Measurements from ENCODE around the gene IDUA.

IDUA gene

DNA sequence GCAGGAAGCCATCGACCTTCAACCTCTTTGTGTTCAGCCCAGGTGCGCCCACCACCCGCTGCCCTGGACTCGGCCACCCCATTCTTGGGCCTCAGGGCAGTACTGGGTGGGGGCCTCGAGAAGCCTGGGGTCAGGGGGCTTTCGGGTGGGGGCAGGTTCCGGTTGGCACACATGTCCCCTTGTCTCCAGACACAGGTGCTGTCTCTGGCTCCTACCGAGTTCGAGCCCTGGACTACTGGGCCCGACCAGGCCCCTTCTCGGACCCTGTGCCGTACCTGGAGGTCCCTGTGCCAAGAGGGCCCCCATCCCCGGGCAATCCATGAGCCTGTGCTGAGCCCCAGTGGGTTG lies 17.2 kb downstream of the IDUA start:
- TF ChIP-seq EGR1 (IDR thresholded peaks at IDR 0.05), result no peak
- no peak for TF ChIP-seq YY1 (IDR thresholded peaks at IDR 0.05; ENCODE audit: low read depth)
- TF ChIP-seq FOXM1 (IDR thresholded peaks at IDR 0.05; ENCODE audit: borderline replicate concordance, low read depth), result no peak
- TF ChIP-seq ZBTB7A (IDR thresholded peaks at IDR 0.05; ENCODE audit: low read depth), result no peak
- TF ChIP-seq EP300 (IDR thresholded peaks at IDR 0.05; ENCODE audit: borderline replicate concordance), result no peak
- no peak for TF ChIP-seq NFIC (IDR thresholded peaks at IDR 0.05)
- TF ChIP-seq, protein P1, sequence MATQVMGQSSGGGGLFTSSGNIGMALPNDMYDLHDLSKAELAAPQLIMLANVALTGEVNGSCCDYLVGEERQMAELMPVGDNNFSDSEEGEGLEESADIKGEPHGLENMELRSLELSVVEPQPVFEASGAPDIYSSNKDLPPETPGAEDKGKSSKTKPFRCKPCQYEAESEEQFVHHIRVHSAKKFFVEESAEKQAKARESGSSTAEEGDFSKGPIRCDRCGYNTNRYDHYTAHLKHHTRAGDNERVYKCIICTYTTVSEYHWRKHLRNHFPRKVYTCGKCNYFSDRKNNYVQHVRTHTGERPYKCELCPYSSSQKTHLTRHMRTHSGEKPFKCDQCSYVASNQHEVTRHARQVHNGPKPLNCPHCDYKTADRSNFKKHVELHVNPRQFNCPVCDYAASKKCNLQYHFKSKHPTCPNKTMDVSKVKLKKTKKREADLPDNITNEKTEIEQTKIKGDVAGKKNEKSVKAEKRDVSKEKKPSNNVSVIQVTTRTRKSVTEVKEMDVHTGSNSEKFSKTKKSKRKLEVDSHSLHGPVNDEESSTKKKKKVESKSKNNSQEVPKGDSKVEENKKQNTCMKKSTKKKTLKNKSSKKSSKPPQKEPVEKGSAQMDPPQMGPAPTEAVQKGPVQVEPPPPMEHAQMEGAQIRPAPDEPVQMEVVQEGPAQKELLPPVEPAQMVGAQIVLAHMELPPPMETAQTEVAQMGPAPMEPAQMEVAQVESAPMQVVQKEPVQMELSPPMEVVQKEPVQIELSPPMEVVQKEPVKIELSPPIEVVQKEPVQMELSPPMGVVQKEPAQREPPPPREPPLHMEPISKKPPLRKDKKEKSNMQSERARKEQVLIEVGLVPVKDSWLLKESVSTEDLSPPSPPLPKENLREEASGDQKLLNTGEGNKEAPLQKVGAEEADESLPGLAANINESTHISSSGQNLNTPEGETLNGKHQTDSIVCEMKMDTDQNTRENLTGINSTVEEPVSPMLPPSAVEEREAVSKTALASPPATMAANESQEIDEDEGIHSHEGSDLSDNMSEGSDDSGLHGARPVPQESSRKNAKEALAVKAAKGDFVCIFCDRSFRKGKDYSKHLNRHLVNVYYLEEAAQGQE (IDR thresholded peaks at IDR 0.05; ENCODE audit: low read depth), result no peak
- TF ChIP-seq, protein P2, sequence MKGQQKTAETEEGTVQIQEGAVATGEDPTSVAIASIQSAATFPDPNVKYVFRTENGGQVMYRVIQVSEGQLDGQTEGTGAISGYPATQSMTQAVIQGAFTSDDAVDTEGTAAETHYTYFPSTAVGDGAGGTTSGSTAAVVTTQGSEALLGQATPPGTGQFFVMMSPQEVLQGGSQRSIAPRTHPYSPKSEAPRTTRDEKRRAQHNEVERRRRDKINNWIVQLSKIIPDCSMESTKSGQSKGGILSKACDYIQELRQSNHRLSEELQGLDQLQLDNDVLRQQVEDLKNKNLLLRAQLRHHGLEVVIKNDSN (IDR thresholded peaks at IDR 0.05), result no peak
- no peak for TF ChIP-seq CREB1 (IDR thresholded peaks at IDR 0.05; ENCODE audit: low read depth)
- TF ChIP-seq TAF1 (IDR thresholded peaks at IDR 0.05; ENCODE audit: low read depth), result no peak
- no peak for TF ChIP-seq TCF12 (IDR thresholded peaks at IDR 0.05; ENCODE audit: low read depth)
- TF ChIP-seq, protein P3, sequence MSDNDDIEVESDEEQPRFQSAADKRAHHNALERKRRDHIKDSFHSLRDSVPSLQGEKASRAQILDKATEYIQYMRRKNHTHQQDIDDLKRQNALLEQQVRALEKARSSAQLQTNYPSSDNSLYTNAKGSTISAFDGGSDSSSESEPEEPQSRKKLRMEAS (IDR thresholded peaks at IDR 0.05), result no peak
- TF ChIP-seq CEBPB (IDR thresholded peaks at IDR 0.05), result no peak
- TF ChIP-seq TEAD4 (IDR thresholded peaks at IDR 0.05), result no peak

DNA sequence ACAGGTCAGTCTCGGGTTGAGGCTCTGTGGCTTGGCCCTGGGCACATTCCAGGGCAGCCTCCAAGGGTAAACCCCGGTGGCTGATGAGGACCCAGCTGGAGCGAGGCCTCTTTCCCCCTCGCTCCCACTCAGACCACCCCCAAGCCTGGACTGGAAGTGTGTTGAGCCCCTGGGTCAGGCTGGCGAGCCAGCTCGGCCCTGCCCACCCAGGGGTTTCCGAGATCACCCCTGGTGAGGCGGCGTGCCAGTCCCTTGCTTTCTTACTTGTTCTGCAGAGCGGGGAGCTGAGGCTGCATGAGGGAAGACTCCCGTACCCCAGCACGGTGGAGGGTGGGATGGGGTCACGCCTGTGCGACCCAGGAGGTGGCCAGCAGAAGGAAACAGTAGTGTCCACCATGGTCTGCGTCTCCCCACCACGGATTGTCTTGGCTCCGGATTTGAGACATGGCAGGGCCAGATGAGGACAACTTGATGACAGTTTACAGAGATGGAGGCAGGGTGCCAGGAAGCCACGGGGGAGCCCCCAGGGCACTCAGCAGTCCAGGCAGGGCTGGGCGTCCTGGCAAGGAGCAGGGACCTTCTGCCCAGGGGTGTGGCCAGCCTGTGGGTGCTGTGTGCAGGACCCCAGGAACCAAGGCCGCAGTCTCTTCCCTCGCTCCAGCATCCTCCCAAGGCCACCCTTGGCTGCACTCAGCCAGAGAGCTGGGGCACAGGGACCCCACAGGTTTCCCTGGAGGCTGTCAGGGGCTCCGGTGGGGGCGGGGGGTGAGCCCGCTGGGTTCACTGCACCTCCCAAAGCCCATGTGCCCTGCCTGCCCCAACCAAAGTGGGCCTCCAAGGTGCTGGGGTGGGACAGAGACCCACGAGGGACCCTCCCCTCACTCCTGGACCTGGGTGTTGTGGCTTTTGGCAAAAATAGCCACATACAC lies 18.0 kb downstream of the IDUA start:
- TF ChIP-seq, protein P3 (IDR thresholded peaks at IDR 0.05), result no peak
- TF ChIP-seq YY1 (IDR thresholded peaks at IDR 0.05; ENCODE audit: low read depth) (no peak), NFIC (IDR thresholded peaks at IDR 0.05) (no peak), TCF12 (IDR thresholded peaks at IDR 0.05; ENCODE audit: low read depth) (no peak), EGR1 (IDR thresholded peaks at IDR 0.05) (no peak), EP300 (IDR thresholded peaks at IDR 0.05; ENCODE audit: borderline replicate concordance) (no peak), ZBTB7A (IDR thresholded peaks at IDR 0.05; ENCODE audit: low read depth) (no peak), RAD21 (IDR thresholded peaks at IDR 0.05; ENCODE audit: low read depth) (no peak), TAF1 (IDR thresholded peaks at IDR 0.05; ENCODE audit: low read depth) (no peak), TEAD4 (IDR thresholded peaks at IDR 0.05) (no peak)
- TF ChIP-seq, protein P2 (IDR thresholded peaks at IDR 0.05), result no peak
- TF ChIP-seq, protein P1 (IDR thresholded peaks at IDR 0.05; ENCODE audit: low read depth), result no peak

DNA sequence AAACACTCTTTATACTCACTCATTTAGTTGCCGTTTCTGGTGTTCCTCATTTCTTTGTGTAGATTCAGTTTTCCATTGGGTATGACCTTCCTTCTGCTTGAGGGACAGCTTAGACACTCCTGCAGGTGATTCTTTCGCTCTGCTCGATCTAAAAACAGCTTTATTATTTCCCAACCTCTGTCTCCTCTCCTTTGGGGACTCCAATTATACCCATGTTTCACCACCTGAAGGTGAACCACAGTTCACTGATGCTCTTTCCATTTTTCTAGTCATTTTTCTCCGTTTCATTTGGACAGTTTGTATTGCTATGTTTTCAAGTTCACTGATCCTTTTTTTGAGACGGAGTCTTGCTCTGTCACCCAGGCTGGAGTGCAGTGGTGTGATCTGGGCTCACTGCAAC lies 20.0 kb downstream of the IDUA start:
- TF ChIP-seq CREB1 (IDR thresholded peaks at IDR 0.05; ENCODE audit: low read depth) (no peak), CEBPB (IDR thresholded peaks at IDR 0.05) (no peak), ZBTB7A (IDR thresholded peaks at IDR 0.05; ENCODE audit: low read depth) (no peak), TCF12 (IDR thresholded peaks at IDR 0.05; ENCODE audit: low read depth) (no peak), FOXM1 (IDR thresholded peaks at IDR 0.05; ENCODE audit: borderline replicate concordance, low read depth) (no peak), EP300 (IDR thresholded peaks at IDR 0.05; ENCODE audit: borderline replicate concordance) (no peak), TAF1 (IDR thresholded peaks at IDR 0.05; ENCODE audit: low read depth) (no peak), EGR1 (IDR thresholded peaks at IDR 0.05) (no peak), TEAD4 (IDR thresholded peaks at IDR 0.05) (no peak), RAD21 (IDR thresholded peaks at IDR 0.05; ENCODE audit: low read depth) (no peak), NFIC (IDR thresholded peaks at IDR 0.05) (no peak), YY1 (IDR thresholded peaks at IDR 0.05; ENCODE audit: low read depth) (no peak)
- TF ChIP-seq, protein P2 (IDR thresholded peaks at IDR 0.05), result no peak
- TF ChIP-seq, protein P3 (IDR thresholded peaks at IDR 0.05), result no peak
- TF ChIP-seq, protein P1 (IDR thresholded peaks at IDR 0.05; ENCODE audit: low read depth), result no peak
